Left cardiac atrium (tissue), 4 donors: Measurements from ENCODE around the gene NRF1. TPM values are rescaled to one million over a fixed set of nuclear protein-coding genes. Genes with fewer than 3 reads are reported as not detected.
"Not testable (repeated sequence)": the region's sequence is repeated elsewhere in the genome, so short reads cannot be mapped to it uniquely, and the experiment has no call there.

ENCODE experiments used
- ATAC-seq, 2 donors: fragments of 200-7000 bp; cut with Tn5 transposase; one replicate each; pipeline ENCODE4 v1.9.1; 2020; ENCODE audit warnings: mild to moderate bottlenecking in 2 of 2, moderate library complexity in 2 of 2
- DNase-seq: peaks from one replicate; pipeline ENCODE4 v3.0.0-alpha.2; 2020
- intact Hi-C, 2 donors: fragments of 100-400 bp; cut with DNase I; formaldehyde crosslinking; loops; one replicate each; pipeline versions ENCODE4 v1.14.1 to v1.15.1; 2022 to 2023
- total RNA-seq, 2 donors: library from RNA; stranded (reverse); fragmentation: NEBNext Ultra II Directional; extraction: Animal tissue kit (Norgen Biotek cat#: 25700); gene quantifications; one replicate each; pipeline ENCODE4 v1.2.1, GENCODE V29; 2021
- donor health status: DM: no; HTN: yes; CAD: no.
- donor health status: DM: no; HTN: yes; CAD: no; lungs with severe emphysema.
- donor health status: DM: yes; HTN: yes; CAD: no.
- donor health status: Dilated cardiomyopathy.

Gene NRF1
- total RNA-seq, 2 donors from 2014 or later: 10.0 to 15.4 TPM

DNA sequence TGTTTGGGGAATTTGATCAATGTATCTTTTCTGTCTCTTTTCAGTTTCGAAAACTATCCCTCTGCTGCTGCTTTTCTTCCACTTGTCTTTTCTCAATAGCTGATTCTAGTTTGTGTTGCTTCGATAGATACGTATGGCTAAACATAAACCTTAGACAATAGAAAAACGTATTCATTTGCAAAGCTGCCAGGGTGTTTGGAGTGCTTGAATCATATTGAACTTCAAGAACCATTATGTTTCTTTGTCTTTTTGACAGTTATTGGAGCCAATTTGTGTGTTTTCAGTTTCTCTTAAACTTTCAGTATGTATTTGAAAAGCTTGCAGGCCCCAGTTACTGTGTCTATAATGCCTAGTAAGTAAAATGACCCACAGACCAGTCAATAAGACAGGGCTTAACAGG lies 25.1 kb downstream of the NRF1 start:
- DNase-seq: no peak
- intact Hi-C loops: loop anchor here in 1 of 2 donors (5.0 kb wide), 1 partner anchor 294 kb away; no protein-coding TSS in a partner anchor
- no peak for ATAC-seq

DNA sequence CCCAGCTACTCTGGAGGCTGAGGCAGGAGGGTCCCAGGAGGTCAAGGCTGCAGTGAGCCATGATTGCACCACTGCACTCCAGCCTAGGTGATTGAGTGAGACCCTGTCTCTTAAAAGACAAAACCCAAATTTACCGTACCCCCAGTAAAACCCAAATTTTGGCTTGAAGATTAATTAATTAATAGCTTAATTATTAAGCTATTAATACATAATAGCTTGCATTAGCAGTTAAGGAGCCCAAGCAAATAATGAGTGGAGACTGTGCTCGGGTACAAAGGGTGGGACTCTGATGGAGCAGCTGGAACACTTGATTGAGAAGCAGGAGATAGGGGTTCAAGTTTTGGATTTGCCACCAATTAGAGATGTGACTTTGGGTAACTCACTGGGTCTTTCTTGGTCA lies 28.9 kb downstream of the NRF1 start:
- ATAC-seq (no peak), DNase-seq (no peak)
- intact Hi-C loops: loop anchor here in 1 of 2 donors (10.0 kb wide), 1 partner anchor 276 kb away; no protein-coding TSS in a partner anchor

- DNase-seq (no peak), ATAC-seq (no peak)
- intact Hi-C loops: loop anchor here in 1 of 2 donors (10.0 kb wide), 1 partner anchor 278 kb away; no protein-coding TSS in a partner anchor
Observed at GRCh38 chr7:129642871-129643549, 31.5 kb downstream of the NRF1 start.

DNA sequence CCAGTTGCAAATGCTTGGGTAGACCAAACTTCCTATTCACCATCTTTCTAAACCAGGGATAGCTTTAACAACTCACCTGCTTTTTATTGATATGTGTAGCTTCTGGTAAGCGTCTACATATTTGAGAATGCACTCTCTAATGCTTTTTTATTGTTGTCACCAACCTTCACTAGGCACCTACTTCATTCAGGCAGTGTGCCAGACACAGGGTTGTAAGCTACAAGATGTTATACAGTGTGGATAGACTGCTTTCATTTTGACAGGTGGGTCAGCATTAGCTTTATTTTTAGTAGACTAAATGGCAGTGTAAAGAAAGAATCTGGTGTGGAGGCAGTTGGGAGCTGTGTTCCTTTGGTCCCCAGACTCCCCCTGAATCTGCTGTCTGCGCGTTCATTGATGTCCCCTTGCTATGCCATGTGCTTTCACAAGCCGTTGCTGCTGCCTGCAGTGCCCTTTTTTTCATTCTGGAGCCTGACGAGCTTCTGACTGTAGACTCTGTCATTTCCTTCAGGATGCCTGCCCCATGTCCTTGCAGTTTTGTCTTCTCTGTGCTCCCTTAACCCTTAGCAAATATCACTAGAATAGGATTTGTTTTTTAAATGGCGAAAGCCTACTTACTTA lies 32.1 kb downstream of the NRF1 start:
- intact Hi-C loops: loop anchor here in 1 of 2 donors (10.0 kb wide), 1 partner anchor 279 kb away; no protein-coding TSS in a partner anchor
- no peak for DNase-seq
- peak in 1 of 2 donors; percentile 52 for ATAC-seq

- ATAC-seq (peak; percentile 36 to 41), DNase-seq (no peak)
- intact Hi-C loops: loop anchor here in 1 of 2 donors (10.0 kb wide), 1 partner anchor 280 kb away; no protein-coding TSS in a partner anchor
Observed at GRCh38 chr7:129644634-129645230, 33.2 kb downstream of the NRF1 start.

- intact Hi-C loops: loop anchor here in 1 of 2 donors (10.0 kb wide), 1 partner anchor 282 kb away; no protein-coding TSS in a partner anchor
- ATAC-seq: peak; percentile 36 to 61
- DNase-seq: no peak
Observed at GRCh38 chr7:129646369-129647021, 35.0 kb downstream of the NRF1 start.

- DNase-seq (no peak), ATAC-seq (no peak)
- intact Hi-C loops: loop anchor here in 1 of 2 donors (10.0 kb wide), 1 partner anchor 284 kb away; no protein-coding TSS in a partner anchor
Observed at GRCh38 chr7:129649128-129649690, 37.7 kb downstream of the NRF1 start.

DNA sequence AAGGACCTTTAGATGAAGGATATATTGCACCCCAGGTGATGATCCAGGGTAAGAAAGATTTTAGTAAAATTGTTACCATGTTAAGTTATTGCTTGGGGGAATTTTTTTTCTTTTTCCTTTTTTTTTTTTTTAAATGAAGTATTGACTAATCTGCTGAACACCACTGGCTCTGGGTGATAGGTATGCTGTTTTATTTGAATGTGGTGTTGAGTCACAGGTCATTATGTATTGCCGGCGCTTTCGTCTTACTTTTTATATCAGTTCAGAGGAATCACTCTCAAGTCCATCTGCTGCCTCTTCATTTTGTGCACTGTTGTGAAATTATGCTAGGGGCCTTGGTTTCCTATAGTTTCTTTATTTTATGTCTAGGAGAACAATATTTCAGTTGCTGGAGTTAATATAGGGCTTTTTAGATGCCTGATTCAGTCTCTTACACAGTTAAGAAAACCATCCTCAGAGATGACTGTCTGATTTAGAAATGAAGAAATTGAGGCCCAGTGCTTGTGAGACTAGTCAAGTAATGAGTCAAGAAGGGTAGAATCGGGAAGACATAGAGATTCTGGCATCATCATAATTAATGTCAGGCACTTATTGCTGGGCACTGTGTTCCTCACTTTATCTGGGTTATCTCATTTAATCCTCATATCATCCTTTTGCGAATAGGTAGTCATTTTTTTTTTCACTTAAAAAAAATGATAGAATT lies 38.7 kb downstream of the NRF1 start:
- no peak for DNase-seq
- intact Hi-C loops: no loop called here
- no peak for ATAC-seq

GRCh38 chr7:129652914-129653313 lies 41.4 kb downstream of the NRF1 start:
- ATAC-seq (no peak), DNase-seq (no peak)
- intact Hi-C loops: no loop called here

- DNase-seq: no peak
- intact Hi-C loops: no loop called here
- ATAC-seq: no peak
Observed at GRCh38 chr7:129655811-129656210, 44.3 kb downstream of the NRF1 start.

DNA sequence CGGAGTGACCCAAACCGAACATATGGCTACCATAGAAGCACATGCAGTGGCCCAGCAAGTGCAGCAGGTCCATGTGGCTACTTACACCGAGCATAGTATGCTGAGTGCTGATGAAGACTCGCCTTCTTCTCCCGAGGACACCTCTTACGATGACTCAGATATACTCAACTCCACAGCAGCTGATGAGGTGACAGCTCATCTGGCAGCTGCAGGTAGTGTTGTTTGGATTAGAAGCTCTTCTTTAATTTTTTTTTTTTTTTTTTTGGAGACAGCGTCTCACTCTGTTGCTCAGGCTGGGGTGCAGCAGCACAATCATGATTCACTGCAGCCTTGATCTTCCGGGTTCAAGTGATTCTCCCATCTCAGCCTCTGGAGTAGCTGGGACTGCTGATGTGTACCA lies 45.8 kb downstream of the NRF1 start:
- ATAC-seq (no peak), DNase-seq (no peak)
- intact Hi-C loops: no loop called here

DNA sequence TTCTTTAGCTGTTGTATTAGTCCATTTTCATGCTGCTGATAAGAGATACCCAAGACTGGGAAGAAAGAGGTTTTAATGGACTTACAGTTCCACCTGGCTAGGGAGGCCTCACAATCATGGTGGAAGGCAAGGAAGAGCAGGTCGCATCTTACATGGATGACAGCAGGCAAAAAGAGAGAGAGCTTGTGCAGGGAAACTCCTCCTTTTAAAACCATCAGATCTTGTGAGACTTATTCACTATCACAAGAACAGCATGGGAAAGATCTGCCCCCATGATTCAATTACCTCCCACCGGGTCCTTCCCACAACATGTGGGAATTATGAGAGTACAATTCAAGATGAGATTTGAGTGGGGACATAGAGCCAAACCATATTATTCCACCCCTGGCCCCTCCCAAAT lies 48.4 kb downstream of the NRF1 start:
- intact Hi-C loops: loop anchor here (5.0 kb wide), 2 partner anchors 167 to 352 kb away; no protein-coding TSS in a partner anchor
- not testable (repeated sequence) for DNase-seq, ATAC-seq

DNA sequence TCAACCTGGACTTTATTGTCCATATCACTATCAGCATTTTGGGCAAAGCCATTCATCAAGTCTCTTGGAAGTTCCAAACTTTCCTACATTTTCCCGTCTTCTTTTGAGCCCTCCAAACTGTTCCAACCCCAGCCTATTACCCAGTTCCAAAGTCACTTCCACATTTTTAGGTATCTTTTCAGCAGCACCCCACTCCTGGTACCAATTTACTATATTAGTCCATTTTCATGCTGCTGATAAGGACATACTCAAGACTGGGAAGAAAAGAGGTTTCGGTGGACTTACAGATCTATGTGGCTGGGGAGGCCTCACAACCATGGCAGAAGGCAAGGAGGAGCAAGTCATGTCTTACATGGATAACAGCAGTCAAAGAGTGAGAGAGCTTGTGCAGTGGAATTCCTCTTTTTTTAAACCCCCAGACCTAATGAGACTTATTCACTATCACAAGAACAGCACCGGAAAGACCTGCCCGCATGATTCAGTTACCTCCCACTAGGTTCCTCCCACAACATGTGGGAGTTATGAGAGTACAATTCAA lies 50.2 kb downstream of the NRF1 start:
- no peak for DNase-seq
- no peak for ATAC-seq
- intact Hi-C loops: loop anchor here (5.0 kb wide), 2 partner anchors 166 to 351 kb away; no protein-coding TSS in a partner anchor

DNA sequence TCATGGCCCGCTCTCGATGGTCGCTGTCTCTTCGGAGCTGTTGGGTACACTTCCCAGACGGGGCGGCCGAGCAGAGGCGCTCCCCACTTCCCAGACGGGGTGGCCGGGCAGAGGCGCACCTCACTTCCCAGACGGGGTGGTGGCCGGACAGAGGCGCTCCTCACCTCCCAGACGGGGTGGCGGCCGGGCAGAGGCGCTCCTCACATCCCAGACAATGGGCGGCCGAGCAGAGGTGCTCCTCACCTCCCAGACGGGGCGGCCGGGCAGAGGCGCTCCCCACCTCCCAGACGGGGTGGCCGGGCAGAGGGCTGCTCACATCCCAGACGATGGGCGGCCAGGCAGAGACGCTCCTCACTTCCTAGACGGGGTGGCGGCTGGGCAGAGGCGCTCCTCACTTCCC lies 51.7 kb downstream of the NRF1 start:
- ATAC-seq, DNase-seq: not testable (repeated sequence)
- intact Hi-C loops: loop anchor here (5.0 kb wide), 2 partner anchors 164 to 349 kb away; no protein-coding TSS in a partner anchor

- peak; percentile 50 to 71 for ATAC-seq
Observed at GRCh38 chr7:129664029-129665012, 52.8 kb downstream of the NRF1 start.

GRCh38 chr7:129665013-129665401 lies 53.5 kb downstream of the NRF1 start:
- intact Hi-C loops: loop anchor here in 1 of 2 donors (5.0 kb wide), 1 partner anchor 347 kb away; no protein-coding TSS in a partner anchor
- peak in 1 of 2 donors; percentile 92 for ATAC-seq
- DNase-seq: peak; percentile 26

More at GRCh38 chr7:129664029-129665012, 52.8 kb downstream of the NRF1 start:
- intact Hi-C loops: loop anchor here (5.0 kb wide), 2 partner anchors 163 to 348 kb away; no protein-coding TSS in a partner anchor
- DNase-seq: no peak
